Measurements from ENCODE around the gene C1orf210.

DNA sequence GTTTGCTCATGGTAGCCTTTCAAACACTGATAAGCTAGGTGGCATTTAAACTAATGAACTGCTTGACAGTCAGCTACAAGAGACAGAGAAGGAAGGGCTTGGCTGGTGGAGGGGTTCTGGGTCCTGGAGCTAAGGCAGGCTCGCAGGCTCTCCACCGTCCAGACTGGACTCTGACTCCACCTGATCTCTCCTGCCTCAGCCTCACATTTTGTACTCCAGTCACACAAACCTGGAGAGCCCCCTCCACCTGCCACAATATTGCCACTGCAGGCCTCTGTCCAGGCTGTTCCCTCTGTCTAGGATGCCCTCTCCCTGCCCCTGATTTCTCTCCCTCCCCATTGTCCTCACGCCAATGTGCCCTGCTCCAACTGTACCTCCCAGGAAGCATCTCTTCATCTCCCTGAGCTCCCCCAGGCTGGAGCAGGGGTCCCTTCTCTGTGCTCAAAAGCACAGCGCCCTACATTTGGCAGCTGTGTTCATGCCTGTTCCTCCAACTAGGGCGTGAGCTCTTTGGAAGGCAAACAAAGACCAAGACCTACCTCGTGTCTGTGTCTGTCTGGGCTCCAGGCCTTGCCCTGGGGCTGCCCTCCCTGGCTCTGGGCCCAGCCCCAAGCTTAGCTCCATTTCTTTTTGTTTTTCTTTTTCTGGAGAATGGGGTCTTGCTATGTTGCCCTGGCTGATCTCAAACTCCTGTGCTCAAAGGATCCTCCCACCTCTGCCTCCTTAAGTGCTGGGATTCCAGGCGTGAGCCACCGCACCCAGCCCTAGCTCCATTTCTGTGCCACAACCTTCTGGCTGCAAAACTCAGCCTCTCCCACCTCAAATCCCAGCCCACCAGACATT, 18.3 kb upstream of the C1orf210 start:
- TF ChIP-seq, protein P1, sequence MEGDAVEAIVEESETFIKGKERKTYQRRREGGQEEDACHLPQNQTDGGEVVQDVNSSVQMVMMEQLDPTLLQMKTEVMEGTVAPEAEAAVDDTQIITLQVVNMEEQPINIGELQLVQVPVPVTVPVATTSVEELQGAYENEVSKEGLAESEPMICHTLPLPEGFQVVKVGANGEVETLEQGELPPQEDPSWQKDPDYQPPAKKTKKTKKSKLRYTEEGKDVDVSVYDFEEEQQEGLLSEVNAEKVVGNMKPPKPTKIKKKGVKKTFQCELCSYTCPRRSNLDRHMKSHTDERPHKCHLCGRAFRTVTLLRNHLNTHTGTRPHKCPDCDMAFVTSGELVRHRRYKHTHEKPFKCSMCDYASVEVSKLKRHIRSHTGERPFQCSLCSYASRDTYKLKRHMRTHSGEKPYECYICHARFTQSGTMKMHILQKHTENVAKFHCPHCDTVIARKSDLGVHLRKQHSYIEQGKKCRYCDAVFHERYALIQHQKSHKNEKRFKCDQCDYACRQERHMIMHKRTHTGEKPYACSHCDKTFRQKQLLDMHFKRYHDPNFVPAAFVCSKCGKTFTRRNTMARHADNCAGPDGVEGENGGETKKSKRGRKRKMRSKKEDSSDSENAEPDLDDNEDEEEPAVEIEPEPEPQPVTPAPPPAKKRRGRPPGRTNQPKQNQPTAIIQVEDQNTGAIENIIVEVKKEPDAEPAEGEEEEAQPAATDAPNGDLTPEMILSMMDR (IDR thresholded peaks at IDR 0.05) = no peak
- TF ChIP-seq POLR2AphosphoS5 (IDR thresholded peaks at IDR 0.05) = no peak
